Vagina (tissue), 2 donors: ENCODE results near the gene DNM3.

Experiments used
- CTCF ChIP-seq, 3 experiments: fragments of 450-650 bp in 2 of 3; fragments of 200-600 bp in 1 of 3; sonication (generic) in 1 of 3; IDR thresholded peaks; one replicate each; pipeline ENCODE4 v1.5.1; 2017 to 2019; ENCODE audit warnings: antibody characterized with exemption in 3 of 3, mild to moderate bottlenecking in 2 of 3, moderate library complexity in 2 of 3
- POLR2A ChIP-seq, 2 donors: fragments of 450-650 bp; IDR thresholded peaks; one replicate each; pipeline ENCODE4 v1.6.1; 2017; ENCODE audit warnings: antibody characterized with exemption in 2 of 2, mild to moderate bottlenecking in 2 of 2, moderate library complexity in 2 of 2
- POLR2AphosphoS5 ChIP-seq, 2 donors: sonication (generic); formaldehyde crosslinking; IDR thresholded peaks; one replicate each; pipeline ENCODE4 v1.9.0; 2017; ENCODE audit warnings: antibody characterized with exemption in 2 of 2, mild to moderate bottlenecking in 2 of 2, low read depth in 1 of 2; ENCODE audit not compliant: insufficient read depth in 1 of 2

GRCh38 chr1:172275478-172275877, 434.2 kb downstream of the DNM3 start:
- TF ChIP-seq CTCF (IDR thresholded peaks at IDR 0.05) (no peak), POLR2AphosphoS5 (IDR thresholded peaks at IDR 0.05; ENCODE audit: insufficient read depth in 1 of 2, low read depth in 1 of 2) (no peak), POLR2A (IDR thresholded peaks at IDR 0.05) (no peak)
